Measurements from ENCODE around the gene MRTFA. TPM values are rescaled to one million over a fixed set of nuclear protein-coding genes. Genes with fewer than 3 reads are reported as not detected.

MRTFA gene
- total and polyA plus RNA-seq, 2 of the 13 experiments (the other 11 are each of a cell fraction or from before 2014, with no cell fraction given) = 2.4 to 8.2 TPM

DNA sequence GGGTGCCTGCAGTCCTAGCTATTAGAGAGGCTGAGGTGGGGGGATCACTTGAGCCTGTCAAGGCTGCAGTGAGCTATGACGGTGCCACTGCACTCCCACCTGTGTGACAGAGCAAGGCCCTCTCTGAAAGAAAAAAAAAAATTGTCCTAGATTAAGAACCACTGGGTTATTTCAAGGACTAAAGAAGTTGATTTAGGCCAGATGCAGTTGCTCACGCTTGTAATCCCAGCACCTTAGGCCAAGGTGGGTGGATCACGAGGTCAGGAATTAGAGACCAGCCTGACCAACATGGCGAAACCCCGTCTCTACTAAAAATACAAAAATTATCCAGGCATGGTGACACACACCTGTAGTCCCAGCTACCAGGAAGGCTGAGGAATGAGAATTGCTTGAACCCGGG, 129.0 kb downstream of the MRTFA start:
- BruUV-seq (replicated peaks) = no TSS peak
- Histone ChIP-seq H3K27me3 (ENCODE audit: control insufficient read depth in 1 of 2, insufficient read depth in 2 of 2, low read length in 2 of 2) (no peaks in the 10 kb centered on the region), H3K36me3 (replicated peaks in 1 of 2; ENCODE audit: control insufficient read depth in 1 of 2, insufficient read depth in 2 of 2, low read length in 2 of 2) (no peaks in the 10 kb centered on the region), H3K79me2 (ENCODE audit: insufficient read depth, low read length) (no peaks in the 10 kb centered on the region), H3K9me3 (ENCODE audit: low read length) (no peaks in the 10 kb centered on the region), H3K4me1 (ENCODE audit: insufficient read depth, low read length) (peaks cover 24% of the 10 kb centered on the region), H2AFZ (ENCODE audit: low read length) (no peak overlapping the region), H3K9ac (ENCODE audit: insufficient read depth, low read depth, low read length) (no peak overlapping the region), H3K4me3 (replicated peaks in 1 of 3; ENCODE audit: insufficient read depth in 1 of 3, low read depth in 2 of 3, low read length in 3 of 3) (no peak overlapping the region), H3K4me2 (ENCODE audit: low read depth, low read length) (no peak overlapping the region), H3K27ac (ENCODE audit: extremely low read length, insufficient read depth, low read length) (no peak overlapping the region), H4K20me1 (ENCODE audit: insufficient read depth, low read length) (no peaks in the 10 kb centered on the region)
- ATAC-seq (no peak), DNase-seq (ENCODE audit: low spot score) (no peak), FAIRE-seq (no peak)
- in situ Hi-C loops (cut with HindIII; ENCODE audit: extremely low pct_ligation_motif_present, low pct_unique_long_range_greater_than_20kb) (no loop called here), intact Hi-C loops (cut with micrococcal nuclease; ENCODE audit: unreplicated experiment) (no loop called here)
- CTCF ChIA-PET (ENCODE audit: low intra/inter-chr PET ratio, low total read pairs) = no interaction called here
- TF ChIP-seq ZNF615 (CRISPR knock-in tag; IDR thresholded peaks at IDR 0.05; ENCODE audit: borderline replicate concordance) = no peak
- TF ChIP-seq SIX4 (CRISPR knock-in tag; IDR thresholded peaks at IDR 0.05) = no peak
- TF ChIP-seq, protein P1, sequence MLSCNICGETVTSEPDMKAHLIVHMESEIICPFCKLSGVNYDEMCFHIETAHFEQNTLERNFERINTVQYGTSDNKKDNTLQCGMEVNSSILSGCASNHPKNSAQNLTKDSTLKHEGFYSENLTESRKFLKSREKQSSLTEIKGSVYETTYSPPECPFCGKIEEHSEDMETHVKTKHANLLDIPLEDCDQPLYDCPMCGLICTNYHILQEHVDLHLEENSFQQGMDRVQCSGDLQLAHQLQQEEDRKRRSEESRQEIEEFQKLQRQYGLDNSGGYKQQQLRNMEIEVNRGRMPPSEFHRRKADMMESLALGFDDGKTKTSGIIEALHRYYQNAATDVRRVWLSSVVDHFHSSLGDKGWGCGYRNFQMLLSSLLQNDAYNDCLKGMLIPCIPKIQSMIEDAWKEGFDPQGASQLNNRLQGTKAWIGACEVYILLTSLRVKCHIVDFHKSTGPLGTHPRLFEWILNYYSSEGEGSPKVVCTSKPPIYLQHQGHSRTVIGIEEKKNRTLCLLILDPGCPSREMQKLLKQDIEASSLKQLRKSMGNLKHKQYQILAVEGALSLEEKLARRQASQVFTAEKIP (CRISPR knock-in tag; IDR thresholded peaks at IDR 0.05; ENCODE audit: borderline replicate concordance) = no peak
- TF ChIP-seq, protein P2, sequence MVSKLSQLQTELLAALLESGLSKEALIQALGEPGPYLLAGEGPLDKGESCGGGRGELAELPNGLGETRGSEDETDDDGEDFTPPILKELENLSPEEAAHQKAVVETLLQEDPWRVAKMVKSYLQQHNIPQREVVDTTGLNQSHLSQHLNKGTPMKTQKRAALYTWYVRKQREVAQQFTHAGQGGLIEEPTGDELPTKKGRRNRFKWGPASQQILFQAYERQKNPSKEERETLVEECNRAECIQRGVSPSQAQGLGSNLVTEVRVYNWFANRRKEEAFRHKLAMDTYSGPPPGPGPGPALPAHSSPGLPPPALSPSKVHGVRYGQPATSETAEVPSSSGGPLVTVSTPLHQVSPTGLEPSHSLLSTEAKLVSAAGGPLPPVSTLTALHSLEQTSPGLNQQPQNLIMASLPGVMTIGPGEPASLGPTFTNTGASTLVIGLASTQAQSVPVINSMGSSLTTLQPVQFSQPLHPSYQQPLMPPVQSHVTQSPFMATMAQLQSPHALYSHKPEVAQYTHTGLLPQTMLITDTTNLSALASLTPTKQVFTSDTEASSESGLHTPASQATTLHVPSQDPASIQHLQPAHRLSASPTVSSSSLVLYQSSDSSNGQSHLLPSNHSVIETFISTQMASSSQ (IDR thresholded peaks at IDR 0.05; ENCODE audit: low read depth) = no peak
- TF ChIP-seq, protein P2 (CRISPR knock-in tag; IDR thresholded peaks at IDR 0.05; ENCODE audit: borderline replicate concordance) = no peak
- TF ChIP-seq TMF1 (CRISPR knock-in tag; IDR thresholded peaks at IDR 0.05; ENCODE audit: low read depth) = no peak
- no peak for TF ChIP-seq ZSCAN22 (CRISPR knock-in tag; IDR thresholded peaks at IDR 0.05)
- TF ChIP-seq ZNF563 (CRISPR knock-in tag; IDR thresholded peaks at IDR 0.05) = no peak
- no peak for TF ChIP-seq ZNF232 (CRISPR knock-in tag; IDR thresholded peaks at IDR 0.05; ENCODE audit: borderline replicate concordance)
- no peak for TF ChIP-seq ZC3H4 (CRISPR knock-in tag; IDR thresholded peaks at IDR 0.05; ENCODE audit: borderline replicate concordance)
- no peak for TF ChIP-seq SMYD3 (CRISPR knock-in tag; IDR thresholded peaks at IDR 0.05)
- no peak for TF ChIP-seq HES4 (CRISPR knock-in tag; IDR thresholded peaks at IDR 0.05; ENCODE audit: borderline replicate concordance)
- TF ChIP-seq PCBP1 (IDR thresholded peaks at IDR 0.05; ENCODE audit: borderline replicate concordance, low read depth, low read length) = no peak
- TF ChIP-seq, protein P3, sequence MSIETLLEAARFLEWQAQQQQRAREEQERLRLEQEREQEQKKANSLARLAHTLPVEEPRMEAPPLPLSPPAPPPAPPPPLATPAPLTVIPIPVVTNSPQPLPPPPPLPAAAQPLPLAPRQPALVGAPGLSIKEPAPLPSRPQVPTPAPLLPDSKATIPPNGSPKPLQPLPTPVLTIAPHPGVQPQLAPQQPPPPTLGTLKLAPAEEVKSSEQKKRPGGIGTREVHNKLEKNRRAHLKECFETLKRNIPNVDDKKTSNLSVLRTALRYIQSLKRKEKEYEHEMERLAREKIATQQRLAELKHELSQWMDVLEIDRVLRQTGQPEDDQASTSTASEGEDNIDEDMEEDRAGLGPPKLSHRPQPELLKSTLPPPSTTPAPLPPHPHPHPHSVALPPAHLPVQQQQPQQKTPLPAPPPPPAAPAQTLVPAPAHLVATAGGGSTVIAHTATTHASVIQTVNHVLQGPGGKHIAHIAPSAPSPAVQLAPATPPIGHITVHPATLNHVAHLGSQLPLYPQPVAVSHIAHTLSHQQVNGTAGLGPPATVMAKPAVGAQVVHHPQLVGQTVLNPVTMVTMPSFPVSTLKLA (IDR thresholded peaks at IDR 0.05) = no peak
- no peak for TF ChIP-seq ZSCAN29 (CRISPR knock-in tag; conservative IDR thresholded peaks at IDR 0.05)
- no peak for TF ChIP-seq KLF16 (CRISPR knock-in tag; IDR thresholded peaks at IDR 0.05)
- no peak for TF ChIP-seq SNRNP70 (IDR thresholded peaks at IDR 0.05; ENCODE audit: low read depth, low read length)
- TF ChIP-seq, protein P4, sequence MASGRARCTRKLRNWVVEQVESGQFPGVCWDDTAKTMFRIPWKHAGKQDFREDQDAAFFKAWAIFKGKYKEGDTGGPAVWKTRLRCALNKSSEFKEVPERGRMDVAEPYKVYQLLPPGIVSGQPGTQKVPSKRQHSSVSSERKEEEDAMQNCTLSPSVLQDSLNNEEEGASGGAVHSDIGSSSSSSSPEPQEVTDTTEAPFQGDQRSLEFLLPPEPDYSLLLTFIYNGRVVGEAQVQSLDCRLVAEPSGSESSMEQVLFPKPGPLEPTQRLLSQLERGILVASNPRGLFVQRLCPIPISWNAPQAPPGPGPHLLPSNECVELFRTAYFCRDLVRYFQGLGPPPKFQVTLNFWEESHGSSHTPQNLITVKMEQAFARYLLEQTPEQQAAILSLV (CRISPR knock-in tag; IDR thresholded peaks at IDR 0.05; ENCODE audit: borderline replicate concordance) = no peak
- WGBS (ENCODE audit: low lambda C conversion rate) = 100% methylated on average over 6 of the region's 6 CpGs
- POLR2A ChIA-PET = no interaction called here

All from HepG2 (cell line).